GM12864 (cell line): Measurements from ENCODE around the gene ANKS6.

ENCODE experiments used
- DNase-seq: peaks from one replicate; pipeline ENCODE4 v3.0.0-alpha.2; 2011; ENCODE audit warnings: low read depth
- H3K4me3 ChIP-seq: 2 replicates; pipeline ENCODE4 v1.5.1; 2011; ENCODE audit warnings: mild to moderate bottlenecking, low read depth, low read length, control low read depth
- TF ChIP-seq, protein P1 (sequence below): IDR thresholded peaks from 2 replicates; pipeline ENCODE4 v1.5.1; 2011; ENCODE audit warnings: low read depth, mild to moderate bottlenecking, moderate library complexity, low read length, control low read depth, inconsistent platforms; ENCODE audit errors: missing control alignments

ANKS6 gene

DNA sequence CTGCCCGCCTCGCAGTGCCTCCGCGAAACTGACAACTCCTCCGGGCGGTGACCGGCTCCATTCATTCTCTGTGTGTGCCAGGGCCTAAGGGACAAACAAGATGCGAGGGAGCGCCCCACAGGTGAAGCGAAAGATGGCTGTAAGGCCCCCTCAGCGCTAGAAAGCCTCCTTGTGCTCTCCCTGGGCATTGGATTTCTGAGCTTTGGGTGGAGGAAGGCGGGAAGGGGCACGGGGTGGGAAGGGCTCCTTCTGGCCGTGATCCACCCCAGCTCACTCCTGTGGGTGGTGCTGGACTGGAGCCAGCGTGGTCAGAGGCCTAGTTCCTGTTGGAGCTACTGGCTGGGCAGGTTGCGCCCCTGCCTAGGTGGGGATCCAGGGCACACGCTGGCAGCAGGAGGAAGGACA lies 12.1 kb upstream of the ANKS6 start:
- TF ChIP-seq, protein P1, sequence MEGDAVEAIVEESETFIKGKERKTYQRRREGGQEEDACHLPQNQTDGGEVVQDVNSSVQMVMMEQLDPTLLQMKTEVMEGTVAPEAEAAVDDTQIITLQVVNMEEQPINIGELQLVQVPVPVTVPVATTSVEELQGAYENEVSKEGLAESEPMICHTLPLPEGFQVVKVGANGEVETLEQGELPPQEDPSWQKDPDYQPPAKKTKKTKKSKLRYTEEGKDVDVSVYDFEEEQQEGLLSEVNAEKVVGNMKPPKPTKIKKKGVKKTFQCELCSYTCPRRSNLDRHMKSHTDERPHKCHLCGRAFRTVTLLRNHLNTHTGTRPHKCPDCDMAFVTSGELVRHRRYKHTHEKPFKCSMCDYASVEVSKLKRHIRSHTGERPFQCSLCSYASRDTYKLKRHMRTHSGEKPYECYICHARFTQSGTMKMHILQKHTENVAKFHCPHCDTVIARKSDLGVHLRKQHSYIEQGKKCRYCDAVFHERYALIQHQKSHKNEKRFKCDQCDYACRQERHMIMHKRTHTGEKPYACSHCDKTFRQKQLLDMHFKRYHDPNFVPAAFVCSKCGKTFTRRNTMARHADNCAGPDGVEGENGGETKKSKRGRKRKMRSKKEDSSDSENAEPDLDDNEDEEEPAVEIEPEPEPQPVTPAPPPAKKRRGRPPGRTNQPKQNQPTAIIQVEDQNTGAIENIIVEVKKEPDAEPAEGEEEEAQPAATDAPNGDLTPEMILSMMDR: no peak
- DNase-seq: no peak
- H3K4me3 ChIP-seq: peak overlapping the region; percentile 63; the same call in 1 of the 2 replicates

DNA sequence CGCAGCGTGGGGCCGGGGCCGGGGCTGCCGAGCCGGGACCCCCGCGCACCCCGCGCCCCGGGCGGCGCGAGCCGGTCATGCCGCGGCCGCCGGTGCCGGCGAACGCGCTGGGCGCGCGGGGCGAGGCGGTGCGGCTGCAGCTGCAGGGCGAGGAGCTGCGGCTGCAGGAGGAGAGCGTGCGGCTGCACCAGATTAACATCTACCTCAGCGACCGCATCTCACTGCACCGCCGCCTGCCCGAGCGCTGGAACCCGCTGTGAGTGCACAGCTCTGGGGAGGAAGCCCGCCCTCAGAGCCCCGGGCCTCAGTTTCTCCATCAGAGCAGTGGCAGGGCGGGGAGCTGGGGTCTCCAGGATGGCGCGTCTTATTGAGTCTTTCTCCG lies 11.4 kb upstream of the ANKS6 start:
- TF ChIP-seq, protein P1: no peak
- DNase-seq: no peak

DNA sequence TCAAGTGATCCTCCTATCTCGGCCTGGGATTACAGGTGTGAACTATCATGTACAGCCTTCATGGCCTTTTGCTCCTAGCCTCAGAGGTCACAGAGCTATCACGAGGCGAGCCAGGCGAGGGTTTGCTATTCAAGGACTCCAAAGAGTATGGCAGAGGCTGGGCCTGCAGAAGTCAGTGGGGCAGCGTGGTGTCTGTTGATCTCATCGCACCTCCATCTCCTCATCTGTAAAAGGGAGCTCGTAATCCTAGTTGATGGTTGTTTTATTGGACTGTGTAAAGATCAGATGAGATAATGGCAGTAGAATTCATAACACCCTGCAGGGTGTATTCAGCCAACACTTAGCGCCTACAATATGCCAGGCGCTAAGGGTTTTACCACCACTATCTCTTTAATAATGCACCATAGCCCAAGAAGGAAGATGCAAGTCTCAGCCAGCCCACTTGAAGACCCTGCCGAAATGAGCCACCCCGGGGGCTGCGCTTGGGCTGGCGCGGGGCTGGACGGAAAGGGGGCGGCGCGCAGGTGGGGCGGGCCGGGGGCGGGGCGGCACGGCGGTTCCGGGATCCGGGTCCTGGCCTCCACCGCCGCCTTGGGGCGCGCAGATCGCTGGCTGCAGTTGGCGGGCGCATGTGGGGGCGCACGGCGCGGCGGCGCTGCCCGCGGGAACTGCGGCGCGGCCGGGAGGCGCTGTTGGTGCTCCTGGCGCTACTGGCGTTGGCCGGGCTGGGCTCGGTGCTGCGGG lies 10.9 kb upstream of the ANKS6 start, which contains the start of gene GALNT12:
Gene GALNT12 (plus strand): TSS at position 601 of the 744 bp plus-strand sequence. CDS start 29 bp downstream, at position 630.
- DNase-seq: no peak
- TF ChIP-seq, protein P1: no peak
- peak within 1 kb of the TSS; percentile 63 for H3K4me3 ChIP-seq

More for the DNA sequence above, 11.4 kb upstream of the ANKS6 start:
- peak overlapping the region; percentile 63 for H3K4me3 ChIP-seq

DNA sequence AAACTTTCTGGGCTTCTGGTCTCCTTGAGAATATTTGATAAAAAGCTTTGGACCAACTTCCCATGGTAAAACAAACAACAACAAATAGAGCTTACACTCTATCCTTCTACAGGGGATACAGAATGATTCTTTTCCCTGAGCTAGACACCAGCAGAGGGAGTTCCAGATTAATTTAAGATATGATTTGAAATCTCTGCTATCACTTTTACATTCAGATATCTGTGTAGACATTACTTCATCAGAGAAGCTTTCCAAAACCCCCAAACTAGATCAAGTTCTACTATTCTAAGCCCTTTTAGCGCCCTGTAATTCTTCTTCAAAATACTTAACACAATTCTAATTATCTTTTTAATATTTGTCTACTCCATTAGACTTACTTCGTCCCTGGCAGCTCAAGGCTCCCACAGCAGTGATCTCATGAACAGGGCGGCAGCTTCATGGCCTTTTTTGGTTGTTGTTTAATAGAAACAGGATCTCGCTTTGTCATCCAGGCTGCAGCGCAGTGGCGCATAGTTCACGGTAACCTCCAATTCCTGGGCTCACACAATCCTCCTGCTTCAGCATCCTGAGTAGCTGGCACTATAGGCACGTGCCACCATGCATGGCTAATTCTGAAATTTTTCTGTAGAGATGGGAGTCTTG lies 10.2 kb upstream of the ANKS6 start:
- TF ChIP-seq, protein P1: peak; percentile 6
- no peak overlapping the region for H3K4me3 ChIP-seq
- no peak for DNase-seq

DNA sequence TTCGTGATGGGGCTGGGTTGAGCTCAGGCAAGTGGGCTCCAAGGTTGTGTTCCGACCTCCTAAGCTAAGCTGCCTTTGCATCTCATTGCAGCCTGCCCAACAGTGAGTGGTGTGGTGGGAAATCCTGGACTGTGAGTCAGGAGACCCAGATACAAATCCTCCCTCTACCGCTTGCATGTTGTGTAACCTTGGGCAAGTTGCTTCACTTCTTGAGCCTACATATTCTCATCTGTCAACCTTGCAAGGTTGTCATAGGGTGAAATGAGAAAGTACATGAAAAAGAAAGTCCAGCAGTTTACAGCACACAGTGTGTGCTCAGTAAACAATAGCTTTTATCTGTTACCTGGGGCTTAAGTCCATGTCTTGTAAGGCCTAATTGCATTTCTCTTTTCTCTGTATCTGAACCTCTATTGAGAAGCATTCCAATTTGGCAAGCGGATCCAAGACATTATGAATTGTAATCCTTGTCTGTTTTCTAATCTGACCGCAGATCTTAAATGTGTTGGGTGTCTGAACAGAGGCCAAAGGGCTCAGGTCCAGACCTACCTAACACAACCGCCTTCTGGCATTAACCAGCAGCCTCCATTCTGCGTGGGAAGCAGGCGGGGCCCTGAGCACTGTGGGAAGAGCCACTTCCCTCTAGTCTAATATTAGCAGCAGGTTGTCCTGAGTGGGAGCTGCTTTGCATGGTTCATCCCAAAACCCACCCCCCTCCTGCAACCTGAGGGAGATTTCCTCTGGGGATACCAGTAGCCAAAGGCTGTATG lies 9.3 kb upstream of the ANKS6 start:
- H3K4me3 ChIP-seq: no peak overlapping the region
- TF ChIP-seq, protein P1: no peak
- no peak for DNase-seq

DNA sequence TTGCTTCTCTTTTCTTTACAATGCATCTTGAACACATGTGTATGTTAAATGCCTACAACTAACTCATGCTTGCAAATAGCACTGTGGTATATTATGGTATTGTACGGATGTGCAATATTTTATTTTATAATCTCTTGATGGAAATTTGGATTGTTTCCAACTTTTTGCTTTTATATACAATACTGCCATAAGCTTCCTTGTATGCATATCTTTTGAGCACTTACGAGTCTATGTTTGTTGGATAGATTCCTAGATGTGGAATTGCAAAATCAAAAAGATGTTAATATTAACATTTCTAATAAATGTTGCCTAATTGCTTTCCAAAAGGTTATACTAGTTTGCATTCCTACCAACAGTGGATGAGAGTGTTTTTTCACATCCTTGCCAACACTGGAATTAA lies 7.7 kb upstream of the ANKS6 start:
- TF ChIP-seq, protein P1: no peak
- no peak overlapping the region for H3K4me3 ChIP-seq
- DNase-seq: no peak
